Activated naive CD8-positive, alpha-beta T cell treated with anti-CD3 and anti-CD28 coated beads for 36 hours (primary cell): Measurements from ENCODE around the gene APOH. TPM values are rescaled to one million over a fixed set of nuclear protein-coding genes. Genes with fewer than 3 reads are reported as not detected.

Experiments used
- DNase-seq: peaks from one replicate; pipeline ENCODE4 v3.0.0; 2021
- H3K27ac Mint-ChIP-seq: one replicate; pipeline ENCODE4 v1.8.0; 2022; ENCODE audit warnings: mild to moderate bottlenecking, moderate library complexity, mixed read lengths
- H3K27me3 Mint-ChIP-seq: one replicate; pipeline ENCODE4 v1.8.0; 2022; ENCODE audit warnings: mild to moderate bottlenecking, mixed read lengths
- H3K36me3 Mint-ChIP-seq: one replicate; pipeline ENCODE4 v1.8.0; 2021; ENCODE audit warnings: mild to moderate bottlenecking, mixed read lengths
- H3K4me1 Mint-ChIP-seq: one replicate; pipeline ENCODE4 v1.8.0; 2021; ENCODE audit warnings: mixed read lengths
- H3K4me3 Mint-ChIP-seq: one replicate; pipeline ENCODE4 v1.8.0; 2022; ENCODE audit warnings: mild to moderate bottlenecking, moderate library complexity, mixed read lengths
- H3K9me3 Mint-ChIP-seq: one replicate; pipeline ENCODE4 v1.8.0; 2022; ENCODE audit warnings: mixed read lengths
- total RNA-seq, 2 experiments: library from RNA; stranded (reverse); gene quantifications; one replicate each; pipeline ENCODE4 v1.2.3, GENCODE V29; 2021

APOH gene
- total RNA-seq, 2 experiments from 2014 or later, result not detected

- no peaks in the 10 kb centered on the region for H3K9me3 Mint-ChIP-seq
- no peaks in the 10 kb centered on the region for H3K4me1 Mint-ChIP-seq
- DNase-seq, result no peak
- no peak overlapping the region for H3K27ac Mint-ChIP-seq
- H3K4me3 Mint-ChIP-seq, result no peak overlapping the region
- H3K36me3 Mint-ChIP-seq, result no peaks in the 10 kb centered on the region
- no peaks in the 10 kb centered on the region for H3K27me3 Mint-ChIP-seq
These were observed 7.3 kb downstream of the APOH start for GRCh38 chr17:66221755-66222530.

- DNase-seq, result no peak
- Mint-ChIP-seq H3K4me1 (no peaks in the 10 kb centered on the region), H3K36me3 (no peaks in the 10 kb centered on the region), H3K9me3 (no peaks in the 10 kb centered on the region), H3K4me3 (no peak overlapping the region), H3K27me3 (no peaks in the 10 kb centered on the region), H3K27ac (no peak overlapping the region)
These were observed 7.9 kb downstream of the APOH start for GRCh38 chr17:66221343-66221742.

- DNase-seq, result no peak
- no peaks in the 10 kb centered on the region for H3K4me1 Mint-ChIP-seq
- H3K4me3 Mint-ChIP-seq, result no peak overlapping the region
- H3K27me3 Mint-ChIP-seq, result no peaks in the 10 kb centered on the region
- no peaks in the 10 kb centered on the region for H3K36me3 Mint-ChIP-seq
- no peaks in the 10 kb centered on the region for H3K9me3 Mint-ChIP-seq
- H3K27ac Mint-ChIP-seq, result no peak overlapping the region
These were observed 9.0 kb downstream of the APOH start for GRCh38 chr17:66220079-66220835.

- Mint-ChIP-seq H3K4me1 (no peaks in the 10 kb centered on the region), H3K36me3 (no peaks in the 10 kb centered on the region), H3K4me3 (no peak overlapping the region), H3K9me3 (no peaks in the 10 kb centered on the region), H3K27ac (no peak overlapping the region), H3K27me3 (no peaks in the 10 kb centered on the region)
- DNase-seq, result no peak
These were observed 13.7 kb downstream of the APOH start for GRCh38 chr17:66215529-66215911.

- Mint-ChIP-seq H3K9me3 (no peaks in the 10 kb centered on the region), H3K4me3 (no peak overlapping the region), H3K27ac (no peak overlapping the region), H3K4me1 (no peaks in the 10 kb centered on the region), H3K36me3 (no peaks in the 10 kb centered on the region), H3K27me3 (no peaks in the 10 kb centered on the region)
- no peak for DNase-seq
These were observed 14.2 kb downstream of the APOH start for GRCh38 chr17:66214884-66215528.

- no peak overlapping the region for H3K4me3 Mint-ChIP-seq
- H3K36me3 Mint-ChIP-seq, result no peaks in the 10 kb centered on the region
- no peaks in the 10 kb centered on the region for H3K4me1 Mint-ChIP-seq
- no peaks in the 10 kb centered on the region for H3K9me3 Mint-ChIP-seq
- no peak overlapping the region for H3K27ac Mint-ChIP-seq
- H3K27me3 Mint-ChIP-seq, result no peaks in the 10 kb centered on the region
- no peak for DNase-seq
These were observed 18.0 kb downstream of the APOH start for GRCh38 chr17:66211047-66211810.

- H3K36me3 Mint-ChIP-seq, result no peaks in the 10 kb centered on the region
These were observed 19.0 kb downstream of the APOH start for GRCh38 chr17:66210208-66210574.

GRCh38 chr17:66207936-66208335, 21.3 kb downstream of the APOH start:
- H3K4me1 Mint-ChIP-seq, result no peaks in the 10 kb centered on the region
- H3K27ac Mint-ChIP-seq, result no peak overlapping the region
- no peaks in the 10 kb centered on the region for H3K27me3 Mint-ChIP-seq
- DNase-seq, result no peak
- no peaks in the 10 kb centered on the region for H3K9me3 Mint-ChIP-seq
- H3K4me3 Mint-ChIP-seq, result no peak overlapping the region
- H3K36me3 Mint-ChIP-seq, result no peaks in the 10 kb centered on the region

More at GRCh38 chr17:66210208-66210574, 19.0 kb downstream of the APOH start:
- H3K27ac Mint-ChIP-seq, result no peak overlapping the region
- H3K27me3 Mint-ChIP-seq, result no peaks in the 10 kb centered on the region
- DNase-seq, result no peak
- no peaks in the 10 kb centered on the region for H3K9me3 Mint-ChIP-seq
- no peaks in the 10 kb centered on the region for H3K4me1 Mint-ChIP-seq
- H3K4me3 Mint-ChIP-seq, result no peak overlapping the region

GRCh38 chr17:66203274-66204015, 25.8 kb downstream of the APOH start:
- Mint-ChIP-seq H3K27me3 (no peaks in the 10 kb centered on the region), H3K9me3 (no peaks in the 10 kb centered on the region), H3K4me1 (peaks cover 12% of the 10 kb centered on the region), H3K4me3 (no peak overlapping the region), H3K36me3 (no peaks in the 10 kb centered on the region), H3K27ac (no peak overlapping the region)
- DNase-seq, result no peak

- no peak overlapping the region for H3K27ac Mint-ChIP-seq
- no peak overlapping the region for H3K4me3 Mint-ChIP-seq
- DNase-seq, result peak; percentile 16
- peaks cover 12% of the 10 kb centered on the region for H3K4me1 Mint-ChIP-seq
- H3K27me3 Mint-ChIP-seq, result no peaks in the 10 kb centered on the region
- H3K9me3 Mint-ChIP-seq, result no peaks in the 10 kb centered on the region
- no peaks in the 10 kb centered on the region for H3K36me3 Mint-ChIP-seq
These were observed 28.5 kb downstream of the APOH start for GRCh38 chr17:66200685-66201092.

GRCh38 chr17:66198242-66198641, 31.0 kb downstream of the APOH start:
- H3K9me3 Mint-ChIP-seq, result no peaks in the 10 kb centered on the region
- no peak overlapping the region for H3K27ac Mint-ChIP-seq
- H3K4me1 Mint-ChIP-seq, result peaks cover 12% of the 10 kb centered on the region
- no peaks in the 10 kb centered on the region for H3K36me3 Mint-ChIP-seq
- H3K4me3 Mint-ChIP-seq, result no peak overlapping the region
- no peak for DNase-seq
- no peaks in the 10 kb centered on the region for H3K27me3 Mint-ChIP-seq

- H3K9me3 Mint-ChIP-seq, result no peaks in the 10 kb centered on the region
- no peak for DNase-seq
- H3K4me3 Mint-ChIP-seq, result peak overlapping the region; percentile 82
- H3K36me3 Mint-ChIP-seq, result no peaks in the 10 kb centered on the region
- H3K4me1 Mint-ChIP-seq, result peaks cover 15% of the 10 kb centered on the region
- H3K27me3 Mint-ChIP-seq, result no peaks in the 10 kb centered on the region
- peak overlapping the region; percentile 45 for H3K27ac Mint-ChIP-seq
These were observed 36.9 kb downstream of the APOH start for GRCh38 chr17:66192378-66192687.

- no peaks in the 10 kb centered on the region for H3K27me3 Mint-ChIP-seq
- H3K27ac Mint-ChIP-seq, result peak within 1 kb of the TSS; percentile 57
- H3K4me3 Mint-ChIP-seq, result peak within 1 kb of the TSS; percentile 82
- H3K9me3 Mint-ChIP-seq, result no peaks in the 10 kb centered on the region
- H3K36me3 Mint-ChIP-seq, result no peaks in the 10 kb centered on the region
- peaks cover 15% of the 10 kb centered on the region for H3K4me1 Mint-ChIP-seq
- peak; percentile 90 for DNase-seq
These were observed 37.4 kb downstream of the APOH start, which contains the start of gene CEP112 for GRCh38 chr17:66191593-66192377. TSS of gene CEP112 (minus strand) at chr17:66192133.
